H9 (cell line): ENCODE data around the gene GPC4. TPM values are rescaled to one million over a fixed set of nuclear protein-coding genes. Genes with fewer than 3 reads are reported as not detected.

ENCODE experiments used
- DNase-seq: peaks from one replicate; pipeline ENCODE4 v3.0.0-alpha.2; 2017
- H2AFZ ChIP-seq: one replicate; pipeline ENCODE4 v1.6.1; 2013; ENCODE audit warnings: mild to moderate bottlenecking, low read length, control low read depth, moderate library complexity
- H2AK5ac ChIP-seq: 2 replicates; pipeline ENCODE4 v1.6.1; 2013; ENCODE audit warnings: low read length, control low read depth, mixed read lengths; ENCODE audit not compliant: insufficient read length
- H2BK120ac ChIP-seq: one replicate; pipeline ENCODE4 v1.6.1; 2013; ENCODE audit warnings: low read depth, mild to moderate bottlenecking, low read length, control low read depth, inconsistent platforms; ENCODE audit not compliant: poor library complexity, severe bottlenecking
- H2BK12ac ChIP-seq: 2 replicates; pipeline ENCODE4 v1.6.1; 2013; ENCODE audit warnings: low read length, control low read depth, mixed read lengths, low read depth; ENCODE audit not compliant: insufficient read length
- H2BK15ac ChIP-seq: 2 replicates; pipeline ENCODE4 v1.6.1; 2013; ENCODE audit warnings: low read depth, low read length, control low read depth
- H2BK20ac ChIP-seq: one replicate; pipeline ENCODE4 v1.6.1; 2013; ENCODE audit warnings: low read depth, mild to moderate bottlenecking, low read length, control low read depth, inconsistent platforms; ENCODE audit not compliant: poor library complexity, severe bottlenecking
- H2BK5ac ChIP-seq: 2 replicates; pipeline ENCODE4 v1.6.1; 2013; ENCODE audit warnings: low read length, control low read depth, mixed read lengths; ENCODE audit not compliant: insufficient read length
- H3K14ac ChIP-seq: 2 replicates; pipeline ENCODE4 v1.6.1; 2013; ENCODE audit warnings: low read length, control low read depth; ENCODE audit not compliant: insufficient read depth
- H3K18ac ChIP-seq: 2 replicates; pipeline ENCODE4 v1.6.1; 2013; ENCODE audit warnings: low read depth, mild to moderate bottlenecking, mixed read lengths, low read length, control low read depth; ENCODE audit not compliant: insufficient read length
- H3K23ac ChIP-seq: 2 replicates; pipeline ENCODE4 v1.6.1; 2013; ENCODE audit warnings: low read length, control low read depth, mixed read lengths, low read depth; ENCODE audit not compliant: insufficient read length
- H3K23me2 ChIP-seq: 2 replicates; pipeline ENCODE4 v1.6.1; 2013; ENCODE audit warnings: low read depth, mild to moderate bottlenecking, mixed read lengths, low read length, control low read depth; ENCODE audit not compliant: insufficient read length, poor library complexity, severe bottlenecking
- H3K27ac ChIP-seq: 2 replicates; pipeline ENCODE4 v1.5.1; 2013; ENCODE audit warnings: low read length, control low read depth, mixed read lengths, low read depth; ENCODE audit not compliant: insufficient read length
- H3K27me3 ChIP-seq: 2 replicates; pipeline ENCODE4 v1.6.1; 2013; ENCODE audit warnings: low read length, control low read depth, inconsistent platforms; ENCODE audit not compliant: insufficient read depth
- H3K4ac ChIP-seq: 2 replicates; pipeline ENCODE4 v1.6.1; 2013; ENCODE audit warnings: low read depth, mild to moderate bottlenecking, control low read depth, inconsistent platforms, low read length, moderate library complexity
- H3K4me1 ChIP-seq: 2 replicates; pipeline ENCODE4 v1.6.1; 2013; ENCODE audit warnings: low read length, control low read depth, inconsistent platforms; ENCODE audit not compliant: insufficient read depth
- H3K4me2 ChIP-seq: 2 replicates; pipeline ENCODE4 v1.6.1; 2013; ENCODE audit warnings: low read length, control low read depth, mixed read lengths; ENCODE audit not compliant: insufficient read length, insufficient read depth
- H3K56ac ChIP-seq: 2 replicates; pipeline ENCODE4 v1.6.1; 2013; ENCODE audit warnings: low read depth, mild to moderate bottlenecking, mixed read lengths, low read length, control low read depth; ENCODE audit not compliant: insufficient read length
- H3K79me1 ChIP-seq: 2 replicates; pipeline ENCODE4 v1.6.1; 2013; ENCODE audit warnings: low read depth, mild to moderate bottlenecking, moderate library complexity, low read length, control low read depth, inconsistent platforms; ENCODE audit not compliant: insufficient read depth, poor library complexity, severe bottlenecking
- H3K79me2 ChIP-seq: 2 replicates; pipeline ENCODE4 v1.6.1; 2013; ENCODE audit warnings: low read length, control low read depth, inconsistent platforms; ENCODE audit not compliant: insufficient read depth
- H3K9ac ChIP-seq: 2 replicates; pipeline ENCODE4 v1.6.1; 2013; ENCODE audit warnings: low read length, control low read depth, mixed read lengths; ENCODE audit not compliant: insufficient read length; ENCODE audit errors: extremely low read depth
- H3K9me3 ChIP-seq: one replicate; pipeline ENCODE4 v1.6.1; 2013; ENCODE audit warnings: low read depth, low read length, inconsistent platforms; ENCODE audit not compliant: control insufficient read depth
- H3T11ph ChIP-seq: one replicate; pipeline ENCODE4 v1.6.1; 2013; ENCODE audit warnings: mild to moderate bottlenecking, low read length, control low read depth, inconsistent platforms
- H4K20me1 ChIP-seq: one replicate; pipeline ENCODE4 v1.6.1; 2013; ENCODE audit not compliant: control insufficient read depth, insufficient read length, insufficient read depth
- H4K5ac ChIP-seq: 2 replicates; pipeline ENCODE4 v1.6.1; 2013; ENCODE audit warnings: low read depth, mild to moderate bottlenecking, mixed read lengths, low read length, control low read depth; ENCODE audit not compliant: insufficient read length
- H4K8ac ChIP-seq: replicated peaks from 2 replicates; pipeline ENCODE4 v1.6.1; 2013; ENCODE audit warnings: low read length, control low read depth, mixed read lengths, low read depth; ENCODE audit not compliant: insufficient read length
- H4K91ac ChIP-seq: 2 replicates; pipeline ENCODE4 v1.6.1; 2013; ENCODE audit warnings: low read depth, mild to moderate bottlenecking, moderate library complexity, mixed read lengths, low read length, control low read depth; ENCODE audit not compliant: insufficient read length
- H3K27ac Mint-ChIP-seq, 3 experiments: 2 replicates in 2 of 3; 3 replicates in 1 of 3; pipeline ENCODE4 v1.8.0; 2020 to 2021; ENCODE audit warnings: mixed read lengths in 3 of 3, mild to moderate bottlenecking in 1 of 3, moderate library complexity in 1 of 3
- H3K27me3 Mint-ChIP-seq: 2 replicates; pipeline ENCODE4 v1.8.0; 2021; ENCODE audit warnings: low read depth, mild to moderate bottlenecking, moderate library complexity, mixed read lengths
- H3K36me3 Mint-ChIP-seq, 3 experiments: 2 replicates in 2 of 3; 3 replicates in 1 of 3; pipeline ENCODE4 v1.8.0; 2020 to 2021; ENCODE audit warnings: low read depth in 3 of 3, mixed read lengths in 3 of 3; ENCODE audit not compliant: insufficient read depth in 1 of 3
- H3K4me1 Mint-ChIP-seq, 2 experiments: 2 replicates each; pipeline ENCODE4 v1.8.0; 2020; ENCODE audit warnings: mixed read lengths in 2 of 2
- H3K4me3 Mint-ChIP-seq, 2 experiments: 2 replicates in 1 of 2; 3 replicates in 1 of 2; pipeline ENCODE4 v1.8.0; 2020 to 2021; ENCODE audit warnings: mild to moderate bottlenecking in 2 of 2, mixed read lengths in 2 of 2, moderate library complexity in 1 of 2
- H3K9me3 Mint-ChIP-seq, 2 experiments: 2 replicates in 1 of 2; 3 replicates in 1 of 2; pipeline ENCODE4 v1.8.0; 2020; ENCODE audit warnings: mild to moderate bottlenecking in 2 of 2, mixed read lengths in 2 of 2, moderate library complexity in 1 of 2
- WGBS: extraction: QIAGEN DNeasy Blood & Tissue Kit; methylation state at CpG from one replicate; pipeline ENCODE4 v1.1.7; 2013; ENCODE audit warnings: missing lambda C conversion rate, low lambda C conversion rate, mixed read lengths; ENCODE audit not compliant: insufficient read length; ENCODE audit errors: extremely low coverage; 5-methylcytosine and 5-hydroxymethylcytosine counted together
- total RNA-seq: library from RNA; stranded (reverse); gene quantifications from 2 replicates; pipeline ENCODE4 v1.2.1, GENCODE V29; 2021
- TF ChIP-seq, protein P1 (sequence below): fragments of 200-600 bp; sonication (generic); conservative IDR thresholded peaks from 3 replicates; pipeline ENCODE4 v1.8.0; 2021; ENCODE audit warnings: antibody characterized with exemption, mild to moderate bottlenecking

GPC4 gene
- total RNA-seq, 1 experiment from 2014 or later, result 416 TPM

DNA sequence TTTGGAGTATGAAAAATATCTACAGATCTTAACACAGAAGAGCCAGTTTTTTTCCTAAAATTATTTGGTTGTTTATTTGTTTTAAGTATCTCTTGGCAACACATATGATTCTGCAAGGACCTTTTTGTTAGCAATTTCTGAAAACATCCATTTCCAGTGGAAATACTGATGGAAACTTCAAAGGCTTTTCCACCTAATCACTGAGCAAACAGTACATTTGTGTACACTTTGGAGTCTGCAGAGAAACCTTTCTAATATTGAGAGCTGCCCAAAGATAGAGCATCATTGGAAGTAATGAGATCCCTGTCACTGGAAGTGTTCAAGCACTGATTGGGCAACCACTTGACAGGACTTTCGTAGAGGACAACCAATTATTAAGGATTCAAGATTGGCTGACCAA lies 127.4 kb downstream of the GPC4 start:
- Mint-ChIP-seq H3K9me3 (peaks cover 0 to 2% of the 10 kb centered on the region in 2 experiments; a peak in 1 of 5 replicates), H3K36me3 (no peaks in the 10 kb centered on the region; a peak in 2 of 7 replicates), H3K27ac (peak overlapping the region in 1 of 3 experiments; percentile 74; a peak in 1 of 7 replicates), H3K27me3 (no peaks in the 10 kb centered on the region; the same call in 1 of the 2 replicates), H3K4me3 (no peak overlapping the region), H3K4me1 (no peaks in the 10 kb centered on the region)
- Histone ChIP-seq H3K23me2 (no peaks in the 10 kb centered on the region), H3K27me3 (no peaks in the 10 kb centered on the region), H2BK20ac (no peak overlapping the region), H2BK5ac (no peak overlapping the region), H3K18ac (no peak overlapping the region), H3K79me1 (no peaks in the 10 kb centered on the region), H3K14ac (no peak overlapping the region), H4K5ac (no peak overlapping the region), H4K91ac (no peak overlapping the region), H2BK12ac (no peak overlapping the region), H2AFZ (no peak overlapping the region), H3K56ac (no peak overlapping the region), H2BK15ac (no peak overlapping the region), H3K79me2 (no peaks in the 10 kb centered on the region), H3T11ph (no peak overlapping the region), H4K8ac (no peak overlapping the region), H2AK5ac (no peak overlapping the region), H3K4me1 (no peaks in the 10 kb centered on the region), H2BK120ac (no peak overlapping the region), H3K27ac (no peak overlapping the region), H3K9me3 (no peaks in the 10 kb centered on the region), H3K23ac (no peak overlapping the region), H3K9ac (no peak overlapping the region), H3K4me2 (no peak overlapping the region), H3K4ac (no peak overlapping the region), H4K20me1 (no peaks in the 10 kb centered on the region)
- TF ChIP-seq, protein P1, sequence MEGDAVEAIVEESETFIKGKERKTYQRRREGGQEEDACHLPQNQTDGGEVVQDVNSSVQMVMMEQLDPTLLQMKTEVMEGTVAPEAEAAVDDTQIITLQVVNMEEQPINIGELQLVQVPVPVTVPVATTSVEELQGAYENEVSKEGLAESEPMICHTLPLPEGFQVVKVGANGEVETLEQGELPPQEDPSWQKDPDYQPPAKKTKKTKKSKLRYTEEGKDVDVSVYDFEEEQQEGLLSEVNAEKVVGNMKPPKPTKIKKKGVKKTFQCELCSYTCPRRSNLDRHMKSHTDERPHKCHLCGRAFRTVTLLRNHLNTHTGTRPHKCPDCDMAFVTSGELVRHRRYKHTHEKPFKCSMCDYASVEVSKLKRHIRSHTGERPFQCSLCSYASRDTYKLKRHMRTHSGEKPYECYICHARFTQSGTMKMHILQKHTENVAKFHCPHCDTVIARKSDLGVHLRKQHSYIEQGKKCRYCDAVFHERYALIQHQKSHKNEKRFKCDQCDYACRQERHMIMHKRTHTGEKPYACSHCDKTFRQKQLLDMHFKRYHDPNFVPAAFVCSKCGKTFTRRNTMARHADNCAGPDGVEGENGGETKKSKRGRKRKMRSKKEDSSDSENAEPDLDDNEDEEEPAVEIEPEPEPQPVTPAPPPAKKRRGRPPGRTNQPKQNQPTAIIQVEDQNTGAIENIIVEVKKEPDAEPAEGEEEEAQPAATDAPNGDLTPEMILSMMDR, result no peak
- no peak for DNase-seq
- WGBS, result no CpG with 5 or more reads among the region's 1 CpG
